Progenitor cell of endocrine pancreas (in vitro differentiated cells): ENCODE results near the gene KANTR. TPM values are rescaled to one million over a fixed set of nuclear protein-coding genes. Genes with fewer than 3 reads are reported as not detected.

ENCODE experiments used
- DNase-seq: peaks from one replicate; pipeline ENCODE4 v3.0.0; 2021; ENCODE audit warnings: low spot score; ENCODE audit not compliant: unreplicated experiment
- H3K27ac Mint-ChIP-seq: 2 replicates; pipeline ENCODE4 v1.8.0; 2021; ENCODE audit warnings: mild to moderate bottlenecking, moderate library complexity, mixed read lengths
- H3K27me3 Mint-ChIP-seq: 2 replicates; pipeline ENCODE4 v1.8.0; 2021; ENCODE audit warnings: mixed read lengths
- H3K36me3 Mint-ChIP-seq: 2 replicates; pipeline ENCODE4 v1.8.0; 2022; ENCODE audit warnings: mixed read lengths; ENCODE audit not compliant: insufficient read depth
- H3K4me1 Mint-ChIP-seq: 2 replicates; pipeline ENCODE4 v1.8.0; 2021; ENCODE audit warnings: low read depth, mixed read lengths
- H3K4me3 Mint-ChIP-seq: 2 replicates; pipeline ENCODE4 v1.8.0; 2021; ENCODE audit warnings: low read depth, mild to moderate bottlenecking, moderate library complexity, mixed read lengths
- H3K9me3 Mint-ChIP-seq: 2 replicates; pipeline ENCODE4 v1.8.0; 2021; ENCODE audit warnings: low read depth, mixed read lengths
- total RNA-seq: library from RNA; stranded (reverse); gene quantifications from 2 replicates; pipeline ENCODE4 v1.2.1, GENCODE V29; 2021
- TF ChIP-seq, protein P1 (sequence below): fragments of 200-600 bp; sonication (generic); IDR thresholded peaks from one replicate; pipeline ENCODE4 v1.5.0; 2021; ENCODE audit warnings: antibody characterized with exemption, mild to moderate bottlenecking; ENCODE audit not compliant: unreplicated experiment

KANTR gene
- total RNA-seq, 1 donor from 2014 or later = 16.0 TPM

DNA sequence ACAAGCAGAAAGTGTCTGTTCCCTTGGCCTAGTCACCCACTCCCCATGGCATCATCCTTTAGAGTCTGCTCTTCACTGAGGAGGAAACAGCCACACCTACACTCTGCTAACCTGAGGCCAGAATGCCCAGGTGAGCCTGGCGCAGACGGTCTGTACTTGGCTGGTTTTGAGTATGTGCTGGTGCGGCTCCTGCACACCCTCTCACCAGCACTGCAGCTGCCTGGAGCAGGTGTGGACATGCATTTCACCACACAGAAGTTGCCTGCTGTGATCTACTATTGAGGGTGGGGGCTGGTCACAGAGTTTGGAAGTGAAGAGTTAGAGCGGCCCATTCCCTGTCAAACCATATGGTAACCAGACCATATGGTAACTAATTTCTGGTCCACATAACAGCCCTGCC, 39.5 kb downstream of the KANTR start:
- Mint-ChIP-seq H3K4me3 (no peak overlapping the region), H3K27ac (no peak overlapping the region), H3K36me3 (peaks cover 1% of the 10 kb centered on the region), H3K4me1 (no peaks in the 10 kb centered on the region), H3K9me3 (peaks cover 14% of the 10 kb centered on the region), H3K27me3 (no peaks in the 10 kb centered on the region)
- DNase-seq = no peak
- TF ChIP-seq, protein P1, sequence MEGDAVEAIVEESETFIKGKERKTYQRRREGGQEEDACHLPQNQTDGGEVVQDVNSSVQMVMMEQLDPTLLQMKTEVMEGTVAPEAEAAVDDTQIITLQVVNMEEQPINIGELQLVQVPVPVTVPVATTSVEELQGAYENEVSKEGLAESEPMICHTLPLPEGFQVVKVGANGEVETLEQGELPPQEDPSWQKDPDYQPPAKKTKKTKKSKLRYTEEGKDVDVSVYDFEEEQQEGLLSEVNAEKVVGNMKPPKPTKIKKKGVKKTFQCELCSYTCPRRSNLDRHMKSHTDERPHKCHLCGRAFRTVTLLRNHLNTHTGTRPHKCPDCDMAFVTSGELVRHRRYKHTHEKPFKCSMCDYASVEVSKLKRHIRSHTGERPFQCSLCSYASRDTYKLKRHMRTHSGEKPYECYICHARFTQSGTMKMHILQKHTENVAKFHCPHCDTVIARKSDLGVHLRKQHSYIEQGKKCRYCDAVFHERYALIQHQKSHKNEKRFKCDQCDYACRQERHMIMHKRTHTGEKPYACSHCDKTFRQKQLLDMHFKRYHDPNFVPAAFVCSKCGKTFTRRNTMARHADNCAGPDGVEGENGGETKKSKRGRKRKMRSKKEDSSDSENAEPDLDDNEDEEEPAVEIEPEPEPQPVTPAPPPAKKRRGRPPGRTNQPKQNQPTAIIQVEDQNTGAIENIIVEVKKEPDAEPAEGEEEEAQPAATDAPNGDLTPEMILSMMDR = no peak

DNA sequence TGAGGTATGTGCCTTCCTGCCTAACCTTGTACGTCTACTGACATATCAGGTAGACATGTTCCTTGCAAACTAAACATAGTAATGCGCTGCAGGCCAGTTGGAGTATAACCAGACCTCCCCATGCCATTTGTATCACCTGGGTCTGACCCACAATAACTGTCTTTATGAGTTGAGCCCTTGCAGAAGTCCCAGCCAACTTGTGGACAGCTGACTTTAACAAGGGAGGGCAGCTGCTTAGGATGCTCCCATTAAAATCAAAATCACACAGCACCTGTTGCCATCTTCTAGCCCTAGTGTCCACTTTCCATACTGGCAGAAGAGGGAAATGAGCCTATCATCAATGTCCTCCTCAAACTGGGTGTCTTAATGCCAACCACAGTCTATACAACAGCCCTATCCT, 41.6 kb downstream of the KANTR start:
- Mint-ChIP-seq H3K9me3 (peaks cover 15% of the 10 kb centered on the region), H3K4me1 (no peaks in the 10 kb centered on the region), H3K27me3 (no peaks in the 10 kb centered on the region), H3K36me3 (peaks cover 1% of the 10 kb centered on the region), H3K4me3 (no peak overlapping the region), H3K27ac (no peak overlapping the region)
- no peak for DNase-seq
- TF ChIP-seq, protein P1 = no peak

DNA sequence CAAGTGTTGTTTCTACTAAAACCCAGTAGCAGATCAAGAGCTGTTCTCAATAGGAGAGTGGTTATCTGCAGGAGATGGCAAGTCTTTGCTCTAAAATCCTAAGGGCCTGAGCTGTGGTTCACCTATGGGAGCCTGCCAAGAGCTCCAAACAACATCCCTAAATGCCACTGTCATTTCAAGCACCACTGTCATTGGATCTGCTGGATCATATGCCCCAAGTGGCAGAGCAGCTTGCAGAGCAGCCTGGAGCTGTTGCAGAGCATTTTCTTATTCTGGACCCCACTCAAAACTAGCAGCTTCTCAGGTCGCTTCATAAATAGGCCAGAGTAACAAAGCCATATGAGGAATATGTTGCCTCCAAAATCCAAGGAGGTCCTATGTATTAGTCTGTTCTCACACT, 59.6 kb downstream of the KANTR start:
- H3K36me3 Mint-ChIP-seq = peaks cover 13% of the 10 kb centered on the region
- H3K4me1 Mint-ChIP-seq = no peaks in the 10 kb centered on the region
- H3K9me3 Mint-ChIP-seq = peaks cover 37% of the 10 kb centered on the region
- H3K4me3 Mint-ChIP-seq = no peak overlapping the region
- TF ChIP-seq, protein P1 = no peak
- H3K27me3 Mint-ChIP-seq = no peaks in the 10 kb centered on the region
- no peak for DNase-seq
- H3K27ac Mint-ChIP-seq = no peak overlapping the region

DNA sequence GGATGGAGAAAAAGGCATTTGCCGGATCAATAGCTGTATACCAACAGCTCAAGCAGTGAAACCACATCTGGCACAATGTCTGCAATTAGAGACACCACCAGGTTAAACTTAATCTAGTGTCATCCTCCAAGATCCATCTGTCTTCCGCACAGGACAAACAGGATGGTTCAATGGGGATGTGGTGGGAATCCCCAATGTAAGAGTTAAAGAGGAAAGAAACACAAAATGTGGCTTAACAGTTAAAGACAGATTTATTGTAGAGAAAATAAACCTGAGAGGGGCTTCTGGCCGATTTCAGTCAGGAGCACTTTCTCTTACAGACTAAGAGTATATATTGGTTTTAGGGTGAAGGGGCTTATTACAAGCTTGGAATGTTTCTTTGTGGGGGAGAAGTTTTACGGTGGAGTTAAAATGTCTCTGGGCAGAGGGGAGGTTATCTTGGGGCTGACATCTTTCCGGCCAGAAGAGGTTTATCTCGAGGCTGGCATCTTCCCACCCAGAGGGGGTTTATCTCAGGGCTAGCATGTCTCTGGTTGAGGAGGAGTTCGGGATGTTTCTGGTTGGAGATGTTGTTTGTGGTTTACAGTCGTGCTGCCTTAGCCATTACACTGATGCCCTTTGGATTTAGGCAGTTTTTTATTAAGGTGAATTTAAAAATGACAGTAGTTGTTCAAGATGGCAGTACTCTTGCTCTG, 61.7 kb downstream of the KANTR start:
- Mint-ChIP-seq H3K9me3 (peaks cover 40% of the 10 kb centered on the region), H3K4me1 (peaks cover 2% of the 10 kb centered on the region), H3K36me3 (peaks cover 13% of the 10 kb centered on the region), H3K4me3 (no peak overlapping the region), H3K27ac (no peak overlapping the region), H3K27me3 (no peaks in the 10 kb centered on the region)
- TF ChIP-seq, protein P1 = no peak
- no peak for DNase-seq

DNA sequence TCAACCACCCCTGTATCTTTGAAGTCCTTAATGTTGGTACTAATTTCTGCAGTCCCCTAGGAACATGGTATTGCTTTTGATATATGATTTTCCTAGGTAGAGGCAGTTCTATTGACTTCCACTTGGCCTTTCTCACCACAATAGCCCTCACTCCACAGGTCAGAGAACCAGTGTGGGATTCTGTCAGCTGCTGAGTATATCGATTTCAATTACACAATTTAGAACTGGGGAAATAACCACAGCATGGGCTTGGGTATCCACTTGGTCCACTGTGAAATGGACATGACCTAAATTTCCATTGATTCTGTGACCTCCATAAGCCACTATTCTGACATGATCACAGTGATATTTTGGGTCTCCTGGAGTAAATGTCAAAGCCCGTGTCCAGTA, 62.3 kb downstream of the KANTR start:
- Mint-ChIP-seq H3K9me3 (peaks cover 35% of the 10 kb centered on the region), H3K27me3 (no peaks in the 10 kb centered on the region), H3K27ac (no peak overlapping the region), H3K4me1 (peaks cover 2% of the 10 kb centered on the region), H3K36me3 (peaks cover 13% of the 10 kb centered on the region), H3K4me3 (no peak overlapping the region)
- TF ChIP-seq, protein P1 = no peak
- DNase-seq = no peak
